DMS 273 (cell line): ENCODE results near the gene KCNG2.

Source experiments
- DNase-seq: peaks from one replicate; lab custom pipeline; 2025; ENCODE audit not compliant: unreplicated experiment; lab: John Stamatoyannopoulos, UW

KCNG2 gene

GRCh38 chr18:79902075-79902474 lies 104.3 kb downstream of the KCNG2 start:
- no peak for DNase-seq

GRCh38 chr18:79902640-79903039 lies 104.9 kb downstream of the KCNG2 start:
- DNase-seq: no peak

GRCh38 chr18:79903071-79903635 lies 105.4 kb downstream of the KCNG2 start:
- no peak for DNase-seq

GRCh38 chr18:79903787-79904356 lies 106.1 kb downstream of the KCNG2 start:
- no peak for DNase-seq

GRCh38 chr18:79904357-79905147 lies 106.8 kb downstream of the KCNG2 start:
- DNase-seq: no peak

- no peak for DNase-seq
These were observed 107.7 kb downstream of the KCNG2 start for GRCh38 chr18:79905389-79905911.

- DNase-seq: no peak
These were observed 108.3 kb downstream of the KCNG2 start for GRCh38 chr18:79905993-79906392.

- no peak for DNase-seq
These were observed 109.0 kb downstream of the KCNG2 start for GRCh38 chr18:79906706-79907105.

GRCh38 chr18:79910563-79911343 lies 113.0 kb downstream of the KCNG2 start:
- DNase-seq: no peak

GRCh38 chr18:79911344-79912270 lies 113.9 kb downstream of the KCNG2 start:
- no peak for DNase-seq

GRCh38 chr18:79912409-79912991 lies 114.8 kb downstream of the KCNG2 start:
- DNase-seq: no peak

- DNase-seq: no peak
These were observed 115.5 kb downstream of the KCNG2 start for GRCh38 chr18:79912994-79913831.

GRCh38 chr18:79914614-79915160 lies 116.9 kb downstream of the KCNG2 start:
- no peak for DNase-seq

GRCh38 chr18:79915161-79916127 lies 117.7 kb downstream of the KCNG2 start:
- DNase-seq: no peak

- no peak for DNase-seq
These were observed 118.4 kb downstream of the KCNG2 start for GRCh38 chr18:79916128-79916494.

- no peak for DNase-seq
These were observed 118.9 kb downstream of the KCNG2 start for GRCh38 chr18:79916546-79917168.

- no peak for DNase-seq
These were observed 119.6 kb downstream of the KCNG2 start for GRCh38 chr18:79917169-79917852.
